DMS79 treated with DMSO at 0.1 percent for 48 hours (cell line): ENCODE results near the gene PTPN13.

ENCODE experiments used
- DNase-seq: peaks from one replicate; lab custom pipeline; 2025; lab: John Stamatoyannopoulos, UW

Gene PTPN13

DNA sequence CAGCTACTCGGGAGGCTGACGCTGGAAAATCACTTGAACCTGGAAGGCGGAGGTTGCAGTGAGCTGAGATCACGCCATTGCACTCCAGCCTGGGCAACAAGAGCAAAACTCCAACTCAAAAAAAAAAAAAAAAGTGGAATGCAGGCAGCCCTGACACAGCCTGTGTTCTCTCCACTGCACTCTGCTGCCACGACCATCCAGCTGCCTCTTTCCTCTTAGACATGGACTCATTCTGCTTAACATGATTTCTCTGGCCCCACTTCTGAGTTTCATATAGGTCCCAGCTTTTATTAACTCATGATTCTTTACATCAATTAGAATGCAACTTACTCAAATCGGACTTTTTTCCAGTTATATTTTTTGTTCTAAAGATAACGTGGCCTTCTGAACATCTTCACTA, 225.4 kb downstream of the PTPN13 start:
- no peak for DNase-seq

- no peak for DNase-seq
Measured at GRCh38 chr4:86821151-86821550, 227.0 kb downstream of the PTPN13 start.

DNA sequence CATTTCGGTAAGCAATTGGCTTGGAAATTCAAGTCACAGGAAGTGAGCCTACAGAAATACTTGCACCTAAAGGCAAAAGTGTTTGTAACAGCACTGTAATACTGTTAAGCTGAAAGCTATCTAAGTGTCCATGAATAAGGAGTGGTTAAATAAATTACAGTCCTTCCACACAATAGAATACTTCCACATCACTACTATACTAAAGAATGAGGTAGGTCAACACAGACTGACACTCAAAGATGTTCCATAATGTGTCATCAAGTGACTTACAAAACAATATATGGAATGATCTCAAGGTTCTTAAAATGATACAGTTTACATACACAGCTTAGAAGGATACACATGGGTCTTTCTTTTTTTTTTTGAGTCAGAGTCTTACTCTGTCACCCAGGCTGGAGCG, 228.0 kb downstream of the PTPN13 start:
- DNase-seq = no peak

DNA sequence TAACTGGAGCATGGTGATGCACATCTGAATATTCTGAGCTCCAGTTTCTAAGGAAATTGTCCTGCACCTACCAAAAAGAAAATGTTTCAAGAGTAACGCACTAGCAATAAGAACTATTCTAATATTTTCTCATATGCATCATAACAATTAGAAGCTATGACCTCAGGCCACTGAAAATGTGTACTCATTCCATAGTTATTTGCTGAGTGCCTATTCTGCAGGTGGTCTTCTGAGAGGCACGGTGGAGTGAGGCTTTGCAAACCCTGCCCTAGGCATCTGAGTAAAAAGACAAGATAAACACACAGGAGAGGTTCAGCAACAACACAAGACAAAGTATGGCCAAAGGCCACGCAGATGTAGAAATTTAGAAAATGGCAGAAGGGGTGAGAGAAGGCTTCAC, 231.4 kb downstream of the PTPN13 start:
- no peak for DNase-seq

DNA sequence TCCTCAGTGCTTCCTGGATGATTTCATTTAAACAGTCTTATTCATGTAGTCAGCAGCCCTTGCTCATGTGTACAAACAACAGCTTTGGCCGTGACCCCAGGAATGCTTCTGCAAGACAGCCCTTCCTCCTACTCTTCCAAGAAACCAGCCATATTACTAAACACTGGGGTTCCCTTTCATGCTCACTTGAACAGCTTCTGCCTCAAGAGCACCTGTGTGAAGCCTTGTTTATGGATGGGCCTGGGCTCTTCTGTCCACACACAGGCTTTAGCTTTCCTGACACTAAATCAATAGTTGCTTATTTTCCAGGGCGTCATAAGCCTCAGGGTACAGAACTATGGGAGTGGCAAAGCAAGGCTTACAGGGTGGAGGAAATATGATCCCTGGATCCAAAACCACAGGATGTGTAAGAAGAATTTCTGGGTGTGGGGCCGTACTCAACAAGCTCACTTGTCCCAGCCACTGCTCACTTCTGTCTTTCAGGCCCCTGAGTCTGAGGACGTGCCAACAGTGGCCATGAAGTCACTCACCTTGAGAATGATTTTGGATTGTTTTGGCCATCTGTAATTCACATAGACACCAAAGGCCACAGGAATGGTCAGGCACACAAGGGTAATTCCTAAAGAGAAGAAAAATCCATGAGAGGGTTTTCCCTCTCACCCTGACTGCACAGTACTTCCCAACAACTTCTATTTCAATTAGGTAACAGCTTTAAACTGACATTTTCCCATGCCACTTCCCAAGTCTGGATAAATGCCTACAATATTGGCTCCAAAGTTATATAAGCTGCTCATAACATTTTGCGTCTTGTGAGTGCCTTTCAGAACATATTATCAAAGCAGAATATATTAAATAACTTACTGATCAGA, 237.4 kb downstream of the PTPN13 start:
- peak; percentile 32 for DNase-seq

GRCh38 chr4:86833615-86834014, 239.5 kb downstream of the PTPN13 start:
- no peak for DNase-seq

- no peak for DNase-seq
Measured at GRCh38 chr4:86834901-86835300, 240.8 kb downstream of the PTPN13 start.

DNA sequence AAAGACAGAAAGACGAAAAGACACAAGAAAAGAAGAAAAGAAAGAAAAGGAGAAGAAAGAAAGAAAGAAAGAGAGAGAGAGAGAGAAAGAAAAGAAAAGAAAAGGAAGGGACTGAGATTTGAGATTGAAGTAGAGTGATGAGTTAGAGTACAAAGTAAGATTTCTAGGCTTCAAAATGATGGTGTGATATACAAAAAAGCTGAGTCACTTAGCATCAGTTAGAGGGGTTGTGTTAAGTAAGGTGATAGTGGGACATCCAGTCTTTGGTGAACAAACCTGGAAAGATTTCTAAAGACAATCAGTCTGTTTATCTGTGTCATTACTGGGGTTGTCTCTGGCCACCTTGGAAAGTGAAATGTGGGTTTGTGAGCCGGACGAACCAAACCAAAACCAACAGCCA, 241.6 kb downstream of the PTPN13 start:
- DNase-seq = no peak

GRCh38 chr4:86837691-86838503, 243.8 kb downstream of the PTPN13 start:
- DNase-seq = no peak

DNA sequence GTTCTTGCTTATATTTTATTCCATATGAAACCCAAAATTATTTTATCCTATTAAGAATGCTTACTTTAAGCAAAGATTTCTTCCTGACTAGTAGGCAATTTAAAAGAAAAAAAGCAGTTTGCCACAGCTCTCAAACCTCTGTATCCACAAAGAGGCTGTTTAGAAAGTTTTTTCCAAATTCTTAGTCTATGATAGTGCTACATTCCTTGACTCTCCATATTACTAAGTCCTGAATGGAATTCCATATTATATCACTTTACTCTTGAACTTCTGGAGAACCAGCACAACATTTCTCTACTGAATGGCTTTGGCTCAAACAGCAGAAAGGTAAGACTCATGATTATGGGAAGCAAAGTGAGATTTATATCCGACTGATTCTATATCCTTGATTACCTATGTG, 246.7 kb downstream of the PTPN13 start:
- DNase-seq = no peak

- DNase-seq = no peak
Measured at GRCh38 chr4:86841309-86841708, 247.2 kb downstream of the PTPN13 start.

- no peak for DNase-seq
Measured at GRCh38 chr4:86845593-86845992, 251.5 kb downstream of the PTPN13 start.

DNA sequence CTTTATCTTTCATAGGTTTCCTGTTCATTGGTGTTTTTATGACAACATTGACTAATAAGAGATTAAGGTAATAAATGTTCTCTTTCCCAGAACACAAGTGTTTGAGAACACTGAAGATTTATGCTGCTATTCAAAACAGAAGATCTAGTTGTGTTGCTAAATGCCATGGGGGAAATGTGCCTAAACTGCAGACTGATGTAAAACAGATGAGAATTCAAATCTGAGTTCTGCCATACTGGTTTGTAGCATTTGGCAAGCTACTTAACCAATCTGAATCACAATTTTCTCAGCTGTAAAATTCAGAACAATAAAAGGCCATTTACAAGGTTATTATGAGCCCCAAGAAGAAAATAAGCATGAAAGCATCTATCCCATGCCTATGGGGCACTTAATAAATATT, 252.8 kb downstream of the PTPN13 start:
- no peak for DNase-seq

GRCh38 chr4:86847571-86847970, 253.5 kb downstream of the PTPN13 start:
- DNase-seq = no peak

GRCh38 chr4:86848136-86848535, 254.0 kb downstream of the PTPN13 start:
- no peak for DNase-seq

- DNase-seq = no peak
Measured at GRCh38 chr4:86848732-86849619, 254.9 kb downstream of the PTPN13 start, which contains the start of gene SLC10A6. TSS of gene SLC10A6 (minus strand) at chr4:86849384. CDS start at chr4:86849115, 269 bp downstream.

DNA sequence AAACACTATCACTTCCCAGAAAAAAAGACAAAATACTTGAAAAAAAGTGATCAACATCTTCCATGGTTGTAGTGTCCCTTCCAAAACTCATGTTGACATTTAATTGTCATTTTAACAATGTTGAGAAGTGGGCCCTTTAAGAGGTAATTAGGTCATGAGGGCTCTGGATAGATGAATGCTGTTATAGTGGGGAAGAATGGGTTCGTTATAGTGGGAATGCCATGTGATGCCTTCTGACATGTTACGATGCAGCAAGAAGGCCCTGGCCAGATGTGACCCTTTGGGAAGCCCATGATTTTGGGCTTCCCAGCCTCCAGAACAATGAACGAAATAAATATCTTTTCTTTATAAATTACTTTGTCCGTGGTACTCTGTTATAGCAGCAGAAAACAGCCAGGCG, 259.1 kb downstream of the PTPN13 start:
- DNase-seq = no peak

GRCh38 chr4:86855572-86855971, 261.5 kb downstream of the PTPN13 start:
- no peak for DNase-seq

DNA sequence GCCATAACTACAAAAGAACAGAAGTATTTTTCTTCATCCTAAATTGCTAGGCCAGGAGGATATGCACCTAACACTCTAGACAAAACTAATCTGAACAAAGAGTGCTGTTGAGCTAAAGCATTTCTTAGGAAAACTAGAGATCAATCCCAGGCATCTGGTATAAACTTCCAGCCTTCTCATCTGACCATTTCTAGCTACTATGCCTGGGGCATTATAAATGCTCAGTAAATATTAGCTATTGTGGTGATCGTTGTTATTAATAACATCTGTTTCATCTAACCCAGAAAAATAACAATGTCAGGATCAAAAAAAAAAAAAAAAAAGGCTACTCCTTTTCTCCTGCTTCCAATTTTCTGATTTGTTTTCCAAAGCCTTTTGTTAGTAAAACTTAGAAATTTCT, 262.8 kb downstream of the PTPN13 start:
- DNase-seq = no peak

DNA sequence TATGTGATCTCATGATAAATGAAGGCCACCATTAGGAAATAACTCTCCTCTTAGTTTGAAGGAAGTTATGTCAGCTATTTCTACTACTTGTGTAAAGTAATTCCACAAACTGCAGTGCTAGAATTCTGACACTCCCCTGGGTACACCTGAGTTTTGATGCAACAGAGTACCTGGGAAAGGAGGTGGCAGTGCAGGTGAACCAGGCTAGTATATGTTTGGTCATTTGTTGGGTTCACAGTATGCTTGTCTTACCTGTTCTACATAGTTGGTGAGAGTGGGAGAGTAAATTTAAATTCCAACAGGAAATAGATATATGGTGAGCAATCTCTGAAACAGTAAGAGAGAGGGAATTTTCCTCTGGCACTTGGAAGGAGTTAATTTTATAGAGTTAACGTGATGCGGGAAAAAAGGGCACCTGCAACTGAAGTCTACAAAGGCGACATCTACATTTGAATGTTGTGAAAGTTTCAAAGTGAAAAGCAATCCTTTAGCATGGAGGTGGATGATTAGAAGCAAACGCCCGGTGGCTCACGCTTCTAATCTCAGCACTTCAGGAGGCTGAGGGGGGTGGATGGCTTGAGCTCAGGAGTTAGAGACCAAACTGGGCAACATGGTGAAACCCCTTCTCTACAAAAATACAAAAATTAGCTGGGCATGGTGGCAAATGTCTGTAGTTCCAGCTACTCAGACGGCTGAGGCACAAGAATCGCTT, 263.4 kb downstream of the PTPN13 start:
- no peak for DNase-seq
